K562 (cell line): Measurements from ENCODE around the gene SET. TPM values are rescaled to one million over a fixed set of nuclear protein-coding genes. Genes with fewer than 3 reads are reported as not detected.

Experiments
- ARHGAP35 ChIP-seq: fragments of 450-650 bp; IDR thresholded peaks from 2 replicates; pipeline ENCODE4 v1.6.1; 2018; ENCODE audit not compliant: partially characterized antibody
- ATF7 ChIP-seq: fragments of 450-650 bp; IDR thresholded peaks from 2 replicates; pipeline ENCODE4 v1.7.1; 2014; ENCODE audit warnings: mild to moderate bottlenecking, moderate library complexity
- BRD4 ChIP-seq: fragments of 200-600 bp; sonication (generic); IDR thresholded peaks from 2 replicates; pipeline ENCODE4 v1.6.1; 2017; ENCODE audit warnings: inconsistent platforms
- C11orf30 ChIP-seq: fragments of 450-650 bp; IDR thresholded peaks from 2 replicates; pipeline ENCODE4 v1.6.1; 2016; ENCODE audit warnings: low read depth, mild to moderate bottlenecking
- CTCFL ChIP-seq: IDR thresholded peaks from 2 replicates; pipeline ENCODE4 v1.6.1; 2011; ENCODE audit warnings: borderline replicate concordance, low read depth, mild to moderate bottlenecking, moderate library complexity, low read length; ENCODE audit not compliant: insufficient read depth, poor library complexity, severe bottlenecking
- GTF2E2 ChIP-seq: fragments of 200-800 bp; sonication (Bioruptor generic); IDR thresholded peaks from 2 replicates; pipeline ENCODE4 v1.6.1; 2016; ENCODE audit warnings: missing genetic modification characterization, missing compliant biosample characterization
- HDAC6 ChIP-seq: IDR thresholded peaks from 2 replicates; pipeline ENCODE4 v1.6.1; 2012; ENCODE audit warnings: low read depth, mild to moderate bottlenecking, control low read depth, inconsistent platforms, low read length, moderate library complexity
- HNRNPUL1 ChIP-seq: fragments of 200-400 bp; formaldehyde crosslinking; IDR thresholded peaks from 2 replicates; pipeline ENCODE4 v1.6.1; 2017; ENCODE audit warnings: low read length
- KAT8 ChIP-seq: fragments of 450-650 bp; IDR thresholded peaks from 2 replicates; pipeline ENCODE4 v1.6.1; 2016; ENCODE audit warnings: low read depth, mild to moderate bottlenecking
- MAFF ChIP-seq: IDR thresholded peaks from 2 replicates; pipeline ENCODE4 v1.6.1; 2012; ENCODE audit warnings: low read length, improper control_type of control experiment
- MIER1 ChIP-seq: fragments of 450-650 bp; IDR thresholded peaks from 2 replicates; pipeline ENCODE4 v1.6.1; 2016; ENCODE audit warnings: antibody characterized with exemption, mild to moderate bottlenecking, low read depth
- PHF8 ChIP-seq: fragments of 200-600 bp; sonication (generic); IDR thresholded peaks from 2 replicates; pipeline ENCODE4 v1.6.1; 2012; ENCODE audit warnings: mixed run types, mild to moderate bottlenecking, inconsistent platforms, low read length, moderate library complexity, borderline replicate concordance
- PTTG1 ChIP-seq: fragments of 450-650 bp; IDR thresholded peaks from 2 replicates; pipeline ENCODE4 v1.6.1; 2016; ENCODE audit warnings: low read depth, mild to moderate bottlenecking, missing genetic modification characterization, missing compliant biosample characterization
- SIRT6 ChIP-seq: IDR thresholded peaks from one replicate; pipeline ENCODE4 v1.6.1; 2012; ENCODE audit warnings: low read depth, mild to moderate bottlenecking, control low read depth, inconsistent platforms, low read length, moderate library complexity
- SMARCA5 ChIP-seq: fragments of 450-650 bp; IDR thresholded peaks from 2 replicates; pipeline ENCODE4 v1.6.1; 2016
- SP1 ChIP-seq: sonication (generic); formaldehyde crosslinking; IDR thresholded peaks from 2 replicates; pipeline ENCODE4 v1.8.1; 2022; ENCODE audit warnings: mild to moderate bottlenecking, missing genetic modification reagents
- TCF7 ChIP-seq: sonication (generic); IDR thresholded peaks from 2 replicates; pipeline ENCODE4 v1.6.1; 2016; ENCODE audit warnings: antibody characterized with exemption, borderline replicate concordance
- ZBTB49 ChIP-seq: sonication (generic); formaldehyde crosslinking; IDR thresholded peaks from 2 replicates; pipeline ENCODE4 v1.8.0; 2022; ENCODE audit warnings: missing genetic modification reagents, mild to moderate bottlenecking, borderline replicate concordance
- ZNF134 ChIP-seq: fragments of 250-450 bp; sonication (Bioruptor Pico); conservative IDR thresholded peaks from 2 replicates; pipeline ENCODE4 v1.4.0; 2020
- ZNF408 ChIP-seq: fragments of 250-450 bp; sonication (Bioruptor Pico); IDR thresholded peaks from 2 replicates; pipeline ENCODE4 v1.4.0; 2020; ENCODE audit warnings: low read depth, mild to moderate bottlenecking, moderate library complexity
- ZNF436 ChIP-seq: fragments of 250-450, 450-650 bp; sonication (Bioruptor Pico); formaldehyde crosslinking; IDR thresholded peaks from 2 replicates; pipeline ENCODE4 v1.7.0; 2020; ENCODE audit warnings: mild to moderate bottlenecking
- ZNF707 ChIP-seq: fragments of 250-450 bp; sonication (Bioruptor Pico); conservative IDR thresholded peaks from 2 replicates; pipeline ENCODE4 v1.8.0; 2022; ENCODE audit warnings: inconsistent platforms, mild to moderate bottlenecking, moderate library complexity
- polyA plus RNA-seq, 8 experiments: library from polyadenylated mRNA; depleted of rRNA in 4 of 8; stranded (reverse) in 5 of 8; unstranded in 3 of 8; fragments of >200 nt; fragmentation: Nextera tagmentation in 2 of 8; fragmentation: Illumina TruSeq in 1 of 8; extraction: Ambion mirVana in 2 of 8; extraction: Trizol in 1 of 8; gene quantifications; 2 replicates each; pipeline versions ENCODE4 v1.2.1 to v1.2.3, GENCODE V29; 2011 to 2014; ENCODE audit warnings: inconsistent platforms in 1 of 8, missing spikeins in 1 of 8
- total RNA-seq, 7 experiments: library from RNA; depleted of rRNA in 6 of 7; stranded (reverse); fragments of >200 nt in 6 of 7; fragmentation: Illumina TruSeq in 2 of 7; extraction: Trizol in 2 of 7; gene quantifications; 2 replicates each; pipeline versions ENCODE4 v1.2.1 to v1.2.3, GENCODE V29; 2011 to 2021; ENCODE audit warnings: low replicate concordance in 1 of 7

Gene SET
- total and polyA plus RNA-seq, 9 of the 15 experiments (the other 6 are each of a cell fraction or from before 2014, with no cell fraction given), result 404 to 1,447 (median 907) TPM

GRCh38 chr9:128656416-128657343 is 32.3 kb upstream of the SET start, which contains the start of gene DYNC2I2 (continued):
- peak; percentile 69; the same call in 1 of the 2 replicates for TF ChIP-seq MIER1
- no peak for TF ChIP-seq MAFF
- TF ChIP-seq ZNF134 (CRISPR knock-in tag), result peak; percentile 70
- TF ChIP-seq PHF8, result peak; percentile 77
- peak; percentile 58; the same call in 1 of the 2 replicates for TF ChIP-seq ZNF707 (CRISPR knock-in tag)
- no peak for TF ChIP-seq C11orf30
- peak; percentile 80 for TF ChIP-seq GTF2E2 (tag)
- no peak for TF ChIP-seq HDAC6
- TF ChIP-seq BRD4, result peak; percentile 97
- no peak for TF ChIP-seq ARHGAP35
- peak; percentile 98 for TF ChIP-seq SP1 (CRISPR knock-in tag)
- peak; percentile 92 for TF ChIP-seq ATF7
- no peak for TF ChIP-seq SMARCA5
- no peak for TF ChIP-seq ZBTB49 (CRISPR knock-in tag)
- TF ChIP-seq KAT8, result no peak
- no peak for TF ChIP-seq SIRT6
- peak; percentile 69 for TF ChIP-seq CTCFL
- TF ChIP-seq ZNF408 (CRISPR knock-in tag), result no peak
- TF ChIP-seq PTTG1 (tag), result no peak
- TF ChIP-seq TCF7, result peak; percentile 40; the same call in 1 of the 2 replicates
- 0 out of 2 replicates have a peak, but pooled peaks have one; percentile 34 for TF ChIP-seq ZNF436 (CRISPR knock-in tag)
- TF ChIP-seq HNRNPUL1, result no peak
